ENCODE results near the gene SUPT5H.

Gene SUPT5H

GRCh38 chr19:39412867-39413271 is 32.5 kb upstream of the SUPT5H start:
- Histone ChIP-seq H3K9me3 (ENCODE audit: low read length) (no peaks in the 10 kb centered on the region), H3K4me1 (ENCODE audit: insufficient read depth, low read length) (peaks cover 42% of the 10 kb centered on the region), H3K4me3 (ENCODE audit: low read length) (peak overlapping the region; percentile 74)

GRCh38 chr19:39413272-39413910 is 32.0 kb upstream of the SUPT5H start:
- Histone ChIP-seq H3K36me3 (ENCODE audit: insufficient read depth, low read length) (peaks cover 29% of the 10 kb centered on the region), H3K9me3 (ENCODE audit: low read length) (no peaks in the 10 kb centered on the region), H3K27me3 (ENCODE audit: insufficient read depth, low read length) (no peaks in the 10 kb centered on the region), H2AFZ (ENCODE audit: low read depth, low read length) (peak overlapping the region; percentile 66), H3K4me3 (ENCODE audit: low read length) (peak overlapping the region; percentile 74), H3K4me1 (ENCODE audit: insufficient read depth, low read length) (peaks cover 40% of the 10 kb centered on the region)

More at GRCh38 chr19:39412867-39413271, 32.5 kb upstream of the SUPT5H start:
- H3K36me3 ChIP-seq (ENCODE audit: insufficient read depth, low read length), result peaks cover 28% of the 10 kb centered on the region
- H2AFZ ChIP-seq (ENCODE audit: low read depth, low read length), result peak overlapping the region; percentile 66
- no peaks in the 10 kb centered on the region for H3K27me3 ChIP-seq (ENCODE audit: insufficient read depth, low read length)

GRCh38 chr19:39413911-39414608 is 31.3 kb upstream of the SUPT5H start:
- peaks cover 40% of the 10 kb centered on the region for H3K4me1 ChIP-seq (ENCODE audit: insufficient read depth, low read length)
- peak overlapping the region; percentile 66 for H2AFZ ChIP-seq (ENCODE audit: low read depth, low read length)
- H3K9me3 ChIP-seq (ENCODE audit: low read length), result no peaks in the 10 kb centered on the region
- H3K36me3 ChIP-seq (ENCODE audit: insufficient read depth, low read length), result peaks cover 35% of the 10 kb centered on the region
- H3K27me3 ChIP-seq (ENCODE audit: insufficient read depth, low read length), result no peaks in the 10 kb centered on the region
- peak overlapping the region; percentile 74 for H3K4me3 ChIP-seq (ENCODE audit: low read length)

GRCh38 chr19:39415111-39416046 is 30.0 kb upstream of the SUPT5H start:
- H3K9me3 ChIP-seq (ENCODE audit: low read length), result no peaks in the 10 kb centered on the region
- H3K4me1 ChIP-seq (ENCODE audit: insufficient read depth, low read length), result peaks cover 36% of the 10 kb centered on the region
- H2AFZ ChIP-seq (ENCODE audit: low read depth, low read length), result no peak overlapping the region
- H3K4me3 ChIP-seq (ENCODE audit: low read length), result peak overlapping the region; percentile 74
- no peaks in the 10 kb centered on the region for H3K27me3 ChIP-seq (ENCODE audit: insufficient read depth, low read length)
- H3K36me3 ChIP-seq (ENCODE audit: insufficient read depth, low read length), result peaks cover 44% of the 10 kb centered on the region

- no peaks in the 10 kb centered on the region for H3K9me3 ChIP-seq (ENCODE audit: low read length)
- peaks cover 26% of the 10 kb centered on the region for H3K4me1 ChIP-seq (ENCODE audit: insufficient read depth, low read length)
- no peak overlapping the region for H3K4me3 ChIP-seq (ENCODE audit: low read length)
- no peak overlapping the region for H2AFZ ChIP-seq (ENCODE audit: low read depth, low read length)
- no peaks in the 10 kb centered on the region for H3K27me3 ChIP-seq (ENCODE audit: insufficient read depth, low read length)
- H3K36me3 ChIP-seq (ENCODE audit: insufficient read depth, low read length), result peaks cover 52% of the 10 kb centered on the region
Measured at GRCh38 chr19:39416152-39417120, 28.9 kb upstream of the SUPT5H start.

GRCh38 chr19:39417463-39418181 is 27.8 kb upstream of the SUPT5H start:
- Histone ChIP-seq H3K4me1 (ENCODE audit: insufficient read depth, low read length) (peaks cover 24% of the 10 kb centered on the region), H3K9me3 (ENCODE audit: low read length) (no peaks in the 10 kb centered on the region), H3K27me3 (ENCODE audit: insufficient read depth, low read length) (no peaks in the 10 kb centered on the region), H2AFZ (ENCODE audit: low read depth, low read length) (no peak overlapping the region), H3K36me3 (ENCODE audit: insufficient read depth, low read length) (peaks cover 57% of the 10 kb centered on the region), H3K4me3 (ENCODE audit: low read length) (no peak overlapping the region)

- H3K27me3 ChIP-seq (ENCODE audit: insufficient read depth, low read length), result no peaks in the 10 kb centered on the region
- H3K4me1 ChIP-seq (ENCODE audit: insufficient read depth, low read length), result peaks cover 23% of the 10 kb centered on the region
- H3K36me3 ChIP-seq (ENCODE audit: insufficient read depth, low read length), result peaks cover 71% of the 10 kb centered on the region
- H3K4me3 ChIP-seq (ENCODE audit: low read length), result no peak overlapping the region
- H2AFZ ChIP-seq (ENCODE audit: low read depth, low read length), result no peak overlapping the region
- no peaks in the 10 kb centered on the region for H3K9me3 ChIP-seq (ENCODE audit: low read length)
Measured at GRCh38 chr19:39419003-39419402, 26.4 kb upstream of the SUPT5H start.

GRCh38 chr19:39420769-39421168 is 24.6 kb upstream of the SUPT5H start:
- H3K27me3 ChIP-seq (ENCODE audit: insufficient read depth, low read length), result no peaks in the 10 kb centered on the region
- no peaks in the 10 kb centered on the region for H3K9me3 ChIP-seq (ENCODE audit: low read length)
- H2AFZ ChIP-seq (ENCODE audit: low read depth, low read length), result no peak overlapping the region
- peaks cover 77% of the 10 kb centered on the region for H3K36me3 ChIP-seq (ENCODE audit: insufficient read depth, low read length)
- no peak overlapping the region for H3K4me3 ChIP-seq (ENCODE audit: low read length)
- peaks cover 10% of the 10 kb centered on the region for H3K4me1 ChIP-seq (ENCODE audit: insufficient read depth, low read length)

- H3K4me3 ChIP-seq (ENCODE audit: low read length), result no peak overlapping the region
- no peak overlapping the region for H2AFZ ChIP-seq (ENCODE audit: low read depth, low read length)
- peaks cover 68% of the 10 kb centered on the region for H3K36me3 ChIP-seq (ENCODE audit: insufficient read depth, low read length)
- H3K27me3 ChIP-seq (ENCODE audit: insufficient read depth, low read length), result no peaks in the 10 kb centered on the region
- H3K9me3 ChIP-seq (ENCODE audit: low read length), result no peaks in the 10 kb centered on the region
- H3K4me1 ChIP-seq (ENCODE audit: insufficient read depth, low read length), result peaks cover 12% of the 10 kb centered on the region
Measured at GRCh38 chr19:39422020-39422419, 23.4 kb upstream of the SUPT5H start.

GRCh38 chr19:39423258-39424086 is 21.9 kb upstream of the SUPT5H start:
- Histone ChIP-seq H2AFZ (ENCODE audit: low read depth, low read length) (no peak overlapping the region), H3K4me1 (ENCODE audit: insufficient read depth, low read length) (peaks cover 17% of the 10 kb centered on the region), H3K36me3 (ENCODE audit: insufficient read depth, low read length) (peaks cover 60% of the 10 kb centered on the region), H3K9me3 (ENCODE audit: low read length) (no peaks in the 10 kb centered on the region), H3K27me3 (ENCODE audit: insufficient read depth, low read length) (no peaks in the 10 kb centered on the region), H3K4me3 (ENCODE audit: low read length) (no peak overlapping the region)

GRCh38 chr19:39424934-39425333 is 20.4 kb upstream of the SUPT5H start:
- no peaks in the 10 kb centered on the region for H3K9me3 ChIP-seq (ENCODE audit: low read length)
- no peak overlapping the region for H3K4me3 ChIP-seq (ENCODE audit: low read length)
- H3K27me3 ChIP-seq (ENCODE audit: insufficient read depth, low read length), result no peaks in the 10 kb centered on the region
- peaks cover 48% of the 10 kb centered on the region for H3K36me3 ChIP-seq (ENCODE audit: insufficient read depth, low read length)
- no peak overlapping the region for H2AFZ ChIP-seq (ENCODE audit: low read depth, low read length)
- H3K4me1 ChIP-seq (ENCODE audit: insufficient read depth, low read length), result peaks cover 22% of the 10 kb centered on the region
